Stromal cell of bone marrow (primary cell): Measurements from ENCODE around the gene GRIA1.
"Not testable (repeated sequence)": the region's sequence is repeated elsewhere in the genome, so short reads cannot be mapped to it uniquely, and the experiment has no call there.

ENCODE experiments used
- DNase-seq: peaks from one replicate; pipeline ENCODE4 v3.0.0-alpha.2; 2012; ENCODE audit warnings: low read depth

Gene GRIA1

GRCh38 chr5:153835891-153836515 lies 345.5 kb downstream of the GRIA1 start:
- DNase-seq: no peak

- DNase-seq: not testable (repeated sequence)
Measured at GRCh38 chr5:153849303-153850113, 359.0 kb downstream of the GRIA1 start.

- DNase-seq: no peak
Measured at GRCh38 chr5:153860195-153860886, 369.9 kb downstream of the GRIA1 start.

DNA sequence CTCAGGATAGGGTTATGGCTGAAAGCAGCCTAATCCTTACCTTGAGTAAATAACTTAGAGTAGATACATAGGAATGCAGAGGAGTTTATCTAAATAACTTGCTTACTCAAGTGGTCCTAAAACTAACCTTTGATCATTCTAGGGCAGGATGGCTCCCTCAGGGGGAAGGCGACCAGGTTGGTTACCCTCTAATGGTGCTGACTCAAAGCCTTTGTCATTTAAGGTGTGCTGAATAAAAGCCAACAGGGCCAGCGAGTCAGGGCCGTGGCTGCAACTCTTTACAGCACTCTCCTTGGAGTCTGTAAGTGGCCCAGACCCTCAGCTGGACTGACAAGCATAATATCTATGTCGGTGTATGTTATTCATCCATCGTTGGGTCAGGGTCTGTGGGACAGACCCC lies 372.4 kb downstream of the GRIA1 start:
- not testable (repeated sequence) for DNase-seq
